NCI-H187 treated with DMSO at 0.1 percent for 48 hours (cell line): ENCODE measurements around the gene OAS1.

ENCODE experiments used
- DNase-seq: peaks from one replicate; lab custom pipeline; 2025; lab: John Stamatoyannopoulos, UW

The OAS1 gene

GRCh38 chr12:112965643-112966042 is 58.9 kb downstream of the OAS1 start:
- DNase-seq: no peak

GRCh38 chr12:112967306-112967705 is 60.5 kb downstream of the OAS1 start:
- no peak for DNase-seq

GRCh38 chr12:112967858-112968257 is 61.1 kb downstream of the OAS1 start:
- no peak for DNase-seq
